CD4-positive, alpha-beta T cell (primary cell): ENCODE measurements around the gene SRD5A1. TPM values are rescaled to one million over a fixed set of nuclear protein-coding genes. Genes with fewer than 3 reads are reported as not detected.

Experiments used
- ATAC-seq: fragments of 200-7000 bp; cut with Tn5 transposase; one replicate; pipeline ENCODE4 v1.10.0; 2022; ENCODE audit warnings: mild to moderate bottlenecking; ENCODE audit not compliant: poor library complexity
- CTCF ChIA-PET: fragments of 350-600 bp; sonication (Branson Sonifier 250); formaldehyde crosslinking; loops from one replicate; lab custom pipeline; 2021; ENCODE audit warnings: antibody characterized with exemption, inconsistent platforms; lab: Charles Lee
- POLR2A ChIA-PET: fragments of 350-600 bp; sonication (Branson Sonifier 250); formaldehyde crosslinking; loops from one replicate; lab custom pipeline; 2021; ENCODE audit warnings: antibody characterized with exemption, inconsistent platforms; lab: Charles Lee
- DNase-seq, 14 experiments: peaks; one replicate each; pipeline ENCODE4 v3.0.0-alpha.2; 2013 to 2020; ENCODE audit warnings: mixed read lengths in 2 of 14
- H3K27ac ChIP-seq, 2 donors: one replicate each; pipeline versions ENCODE4 v1.5.1 to v1.7.0; 2013; ENCODE audit warnings: low read length in 2 of 2, low read depth in 1 of 2, mild to moderate bottlenecking in 1 of 2
- H3K27me3 ChIP-seq, 2 experiments: 1 replicate in 1 of 2; 2 replicates in 1 of 2; pipeline versions ENCODE4 v1.6.1 to v1.7.0; 2013; ENCODE audit warnings: low read length in 2 of 2, control low read depth in 1 of 2, mild to moderate bottlenecking in 1 of 2, moderate library complexity in 1 of 2; ENCODE audit not compliant: insufficient read depth in 2 of 2, control insufficient read depth in 1 of 2
- H3K36me3 ChIP-seq: one replicate; pipeline ENCODE4 v1.6.1; 2013; ENCODE audit warnings: low read length, control low read depth; ENCODE audit not compliant: insufficient read depth
- H3K4me1 ChIP-seq: one replicate; pipeline ENCODE4 v1.6.1; 2013; ENCODE audit warnings: low read length, control low read depth; ENCODE audit not compliant: insufficient read depth
- H3K4me3 ChIP-seq: one replicate; pipeline ENCODE4 v1.5.1; 2013; ENCODE audit warnings: mild to moderate bottlenecking, low read length, moderate library complexity
- H3K9me3 ChIP-seq, 2 experiments: 1 replicate in 1 of 2; 2 replicates in 1 of 2; pipeline versions ENCODE4 v1.6.1 to v1.7.0; 2013; ENCODE audit warnings: low read length in 2 of 2, mild to moderate bottlenecking in 2 of 2, control low read depth in 1 of 2, moderate library complexity in 1 of 2; ENCODE audit not compliant: control insufficient read depth in 1 of 2, insufficient read depth in 1 of 2
- H3K27ac Mint-ChIP-seq: one replicate; pipeline ENCODE4 v1.8.0; 2020; ENCODE audit warnings: mixed read lengths
- H3K27me3 Mint-ChIP-seq: one replicate; pipeline ENCODE4 v1.8.0; 2021; ENCODE audit warnings: mixed read lengths
- H3K36me3 Mint-ChIP-seq: one replicate; pipeline ENCODE4 v1.8.0; 2021; ENCODE audit warnings: low read depth, mixed read lengths
- H3K4me1 Mint-ChIP-seq: one replicate; pipeline ENCODE4 v1.8.0; 2021; ENCODE audit warnings: low read depth, mixed read lengths
- H3K4me3 Mint-ChIP-seq: one replicate; pipeline ENCODE4 v1.8.0; 2020; ENCODE audit warnings: mild to moderate bottlenecking, mixed read lengths
- H3K9me3 Mint-ChIP-seq: one replicate; pipeline ENCODE4 v1.8.0; 2020; ENCODE audit warnings: mixed read lengths
- intact Hi-C, 2 experiments: fragments of 100-400 bp; cut with DNase I in 1 of 2; cut with micrococcal nuclease in 1 of 2; formaldehyde crosslinking; loops; one replicate each; pipeline versions ENCODE4 v1.15.1 to v1.9.0; 2023 to 2025; cut with DNase I, micrococcal nuclease
- total RNA-seq, 174 experiments: library from RNA in 2 of 174; stranded (reverse) in 2 of 174; gene quantifications; one replicate each; pipeline ENCODE4 v1.2.3 and lab custom pipeline; 2021 to 2026
- TF ChIP-seq, protein P1 (sequence below): fragments of 200-600 bp; IDR thresholded peaks from one replicate; pipeline ENCODE4 v1.8.0; 2022; ENCODE audit warnings: antibody characterized with exemption, mild to moderate bottlenecking

The SRD5A1 gene
- total RNA-seq, 2 experiments from 2014 or later: 2.3 to 3.0 TPM

GRCh38 chr5:6700685-6701355, 67.6 kb downstream of the SRD5A1 start:
- peaks cover 55% of the 10 kb centered on the region for H3K27me3 Mint-ChIP-seq
- H3K9me3 ChIP-seq: no peaks in the 10 kb centered on the region
- no peaks in the 10 kb centered on the region for H3K4me1 Mint-ChIP-seq

GRCh38 chr5:6701491-6701890, 68.3 kb downstream of the SRD5A1 start:
- H3K27ac Mint-ChIP-seq: no peak overlapping the region
- no peaks in the 10 kb centered on the region for H3K36me3 Mint-ChIP-seq
- ChIA-PET POLR2A (no interaction called here), CTCF (no interaction called here)
- H3K4me1 Mint-ChIP-seq: no peaks in the 10 kb centered on the region
- Histone ChIP-seq H3K36me3 (no peaks in the 10 kb centered on the region), H3K9me3 (no peaks in the 10 kb centered on the region), H3K27me3 (peaks cover 6 to 31% of the 10 kb centered on the region in 2 experiments), H3K4me3 (no peak overlapping the region), H3K4me1 (no peaks in the 10 kb centered on the region), H3K27ac (no peak overlapping the region)
- H3K27me3 Mint-ChIP-seq: peaks cover 49% of the 10 kb centered on the region
- DNase-seq (no peak), ATAC-seq (no peak)
- TF ChIP-seq, protein P1, sequence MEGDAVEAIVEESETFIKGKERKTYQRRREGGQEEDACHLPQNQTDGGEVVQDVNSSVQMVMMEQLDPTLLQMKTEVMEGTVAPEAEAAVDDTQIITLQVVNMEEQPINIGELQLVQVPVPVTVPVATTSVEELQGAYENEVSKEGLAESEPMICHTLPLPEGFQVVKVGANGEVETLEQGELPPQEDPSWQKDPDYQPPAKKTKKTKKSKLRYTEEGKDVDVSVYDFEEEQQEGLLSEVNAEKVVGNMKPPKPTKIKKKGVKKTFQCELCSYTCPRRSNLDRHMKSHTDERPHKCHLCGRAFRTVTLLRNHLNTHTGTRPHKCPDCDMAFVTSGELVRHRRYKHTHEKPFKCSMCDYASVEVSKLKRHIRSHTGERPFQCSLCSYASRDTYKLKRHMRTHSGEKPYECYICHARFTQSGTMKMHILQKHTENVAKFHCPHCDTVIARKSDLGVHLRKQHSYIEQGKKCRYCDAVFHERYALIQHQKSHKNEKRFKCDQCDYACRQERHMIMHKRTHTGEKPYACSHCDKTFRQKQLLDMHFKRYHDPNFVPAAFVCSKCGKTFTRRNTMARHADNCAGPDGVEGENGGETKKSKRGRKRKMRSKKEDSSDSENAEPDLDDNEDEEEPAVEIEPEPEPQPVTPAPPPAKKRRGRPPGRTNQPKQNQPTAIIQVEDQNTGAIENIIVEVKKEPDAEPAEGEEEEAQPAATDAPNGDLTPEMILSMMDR: no peak
- no peaks in the 10 kb centered on the region for H3K9me3 Mint-ChIP-seq
- H3K4me3 Mint-ChIP-seq: no peak overlapping the region
- intact Hi-C loops: no loop called here

More at GRCh38 chr5:6700685-6701355, 67.6 kb downstream of the SRD5A1 start:
- intact Hi-C loops: no loop called here
- peaks cover 6 to 31% of the 10 kb centered on the region in 2 experiments for H3K27me3 ChIP-seq
- H3K36me3 ChIP-seq: no peaks in the 10 kb centered on the region
- H3K4me3 Mint-ChIP-seq: no peak overlapping the region
- no peaks in the 10 kb centered on the region for H3K36me3 Mint-ChIP-seq
- no peak overlapping the region for H3K4me3 ChIP-seq
- H3K4me1 ChIP-seq: no peaks in the 10 kb centered on the region
- TF ChIP-seq, protein P1: no peak
- H3K27ac Mint-ChIP-seq: no peak overlapping the region
- ChIA-PET POLR2A (no interaction called here), CTCF (interaction anchor here (0.9 kb wide), 1 partner anchor 44 kb away, joined by 3 read pairs; no protein-coding TSS in a partner anchor)
- no peaks in the 10 kb centered on the region for H3K9me3 Mint-ChIP-seq
- ATAC-seq: no peak
- DNase-seq: no peak
- H3K27ac ChIP-seq: no peak overlapping the region

GRCh38 chr5:6702633-6703032, 69.4 kb downstream of the SRD5A1 start:
- no peaks in the 10 kb centered on the region for H3K9me3 Mint-ChIP-seq
- POLR2A ChIA-PET: no interaction called here
- intact Hi-C loops: no loop called here

More at GRCh38 chr5:6702633-6703032, 69.4 kb downstream of the SRD5A1 start:
- H3K4me3 ChIP-seq: no peak overlapping the region
- CTCF ChIA-PET: no interaction called here
- H3K27ac ChIP-seq: no peak overlapping the region
- no peak for ATAC-seq
- Mint-ChIP-seq H3K4me3 (no peak overlapping the region), H3K27ac (no peak overlapping the region), H3K27me3 (peaks cover 37% of the 10 kb centered on the region), H3K36me3 (no peaks in the 10 kb centered on the region), H3K4me1 (no peaks in the 10 kb centered on the region)
- peaks cover 6 to 31% of the 10 kb centered on the region in 2 experiments for H3K27me3 ChIP-seq
- no peaks in the 10 kb centered on the region for H3K36me3 ChIP-seq
- no peaks in the 10 kb centered on the region for H3K4me1 ChIP-seq
- H3K9me3 ChIP-seq: no peaks in the 10 kb centered on the region
- DNase-seq: no peak
- TF ChIP-seq, protein P1: no peak
